Stimulated activated CD8-positive, alpha-beta memory T cell treated with anti-CD3 and anti-CD28 coated beads, Interleukin-15, amount 100 ng/mL, for 24 hours (primary cell): Measurements from ENCODE around the gene NFIL3.
A peak's percentile ranks its signal among the peaks of the same experiment; 100 is the strongest.
"Not testable (repeated sequence)": the region's sequence is repeated elsewhere in the genome, so short reads cannot be mapped to it uniquely, and the experiment has no call there.

Experiments
- DNase-seq: peaks from one replicate; pipeline ENCODE4 v3.0.0-alpha.2; 2020; ENCODE audit warnings: low read depth

The NFIL3 gene

DNA sequence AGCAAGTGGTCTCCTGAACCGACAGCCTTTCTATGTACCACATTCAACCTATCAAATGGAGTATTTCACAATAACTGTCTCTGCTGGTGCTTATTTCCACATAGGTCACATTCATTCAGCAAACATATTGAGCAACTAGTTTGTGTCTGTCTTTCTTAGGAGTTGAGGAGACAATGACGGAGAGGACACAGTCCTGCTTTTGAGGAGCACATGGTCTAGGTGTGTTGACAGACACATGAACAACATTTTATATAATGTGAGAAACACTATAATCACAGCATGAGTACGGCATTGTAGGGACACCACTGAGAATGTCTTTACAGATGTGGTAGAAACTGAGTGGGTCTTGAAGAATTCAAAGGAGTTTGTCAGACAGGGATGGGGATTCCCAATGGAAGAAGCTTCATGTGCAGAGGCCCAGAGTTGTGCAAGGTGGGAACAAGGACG is 28.5 kb downstream of the NFIL3 start:
- DNase-seq: no peak

DNA sequence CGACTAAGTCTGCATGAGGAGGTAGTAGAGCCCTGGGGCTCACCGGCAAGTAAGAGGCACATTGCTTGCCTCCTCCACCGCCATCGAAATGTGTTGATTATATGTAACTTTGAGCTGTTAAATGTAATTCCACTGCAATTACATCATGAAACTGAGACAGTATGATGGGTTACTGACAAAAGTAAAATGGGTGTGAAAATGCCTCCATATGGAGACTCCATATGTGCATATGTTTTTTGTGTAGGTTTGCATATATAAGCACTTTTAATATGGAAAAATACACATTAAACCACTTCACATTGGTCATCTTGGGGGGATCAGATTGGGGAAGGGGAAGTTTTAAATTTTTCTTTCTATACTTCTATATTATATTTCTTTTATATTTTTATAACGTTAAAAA is 29.8 kb downstream of the NFIL3 start:
- no peak for DNase-seq

- no peak for DNase-seq
Measured at GRCh38 chr9:91392435-91392834, 31.2 kb downstream of the NFIL3 start.

DNA sequence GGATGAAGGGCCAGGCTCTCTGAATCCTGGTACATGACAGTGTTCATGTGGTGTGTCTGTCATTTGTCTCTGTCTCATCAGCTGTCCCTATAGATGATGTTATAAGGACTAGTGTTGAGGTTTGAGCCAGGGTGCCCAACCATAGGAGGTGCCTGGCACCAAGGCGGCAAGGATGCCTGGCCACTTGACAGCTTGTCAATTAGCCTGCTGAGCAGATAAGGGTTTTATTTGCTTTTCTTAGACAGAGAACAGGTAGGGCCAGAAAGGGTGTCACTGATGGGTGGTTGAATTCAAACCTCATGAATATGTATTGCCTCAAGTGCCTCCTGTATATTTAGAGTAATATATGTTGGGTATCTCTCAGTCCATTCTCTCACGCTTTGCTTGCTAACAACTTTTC is 31.8 kb downstream of the NFIL3 start:
- DNase-seq: no peak

DNA sequence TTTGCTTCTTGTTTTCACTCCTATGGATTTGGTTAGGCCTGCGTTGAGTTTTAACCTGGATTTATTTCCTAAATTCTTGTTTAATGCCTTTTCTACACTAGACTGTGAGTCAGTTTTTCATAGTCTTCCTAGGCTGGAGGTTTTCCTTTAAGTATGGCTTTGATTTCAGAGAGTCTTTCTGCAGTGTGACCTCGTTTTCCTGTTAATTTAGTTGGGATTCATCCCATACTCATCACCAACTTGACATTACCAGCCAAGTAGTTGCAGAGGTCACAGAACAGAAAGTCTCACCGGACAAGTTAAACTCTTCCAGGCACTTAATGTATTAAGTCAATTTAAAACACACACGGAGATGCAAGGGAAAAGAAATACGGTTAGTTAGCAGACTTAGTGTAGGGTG is 32.2 kb downstream of the NFIL3 start:
- no peak for DNase-seq

- DNase-seq: not testable (repeated sequence)
Measured at GRCh38 chr9:91389686-91390085, 33.9 kb downstream of the NFIL3 start.

DNA sequence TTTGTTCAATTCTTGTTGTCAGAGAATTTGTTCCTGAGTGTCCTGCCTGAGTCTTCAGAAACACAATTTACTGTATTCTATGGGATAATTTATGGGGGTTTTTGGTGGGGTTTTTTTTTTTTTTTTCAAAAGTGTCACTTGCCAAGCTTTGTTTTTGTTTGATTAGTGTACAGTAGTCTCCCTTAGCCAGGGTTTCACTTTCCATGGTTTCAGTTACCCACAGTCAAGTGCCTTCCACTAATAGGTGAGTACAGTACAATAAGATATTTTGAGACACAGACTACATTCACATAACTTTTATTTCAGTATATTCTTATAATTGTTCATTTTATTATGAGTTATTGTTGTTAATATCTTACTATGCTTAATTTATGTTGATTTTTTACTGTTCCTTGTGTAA is 36.9 kb downstream of the NFIL3 start:
- no peak for DNase-seq

DNA sequence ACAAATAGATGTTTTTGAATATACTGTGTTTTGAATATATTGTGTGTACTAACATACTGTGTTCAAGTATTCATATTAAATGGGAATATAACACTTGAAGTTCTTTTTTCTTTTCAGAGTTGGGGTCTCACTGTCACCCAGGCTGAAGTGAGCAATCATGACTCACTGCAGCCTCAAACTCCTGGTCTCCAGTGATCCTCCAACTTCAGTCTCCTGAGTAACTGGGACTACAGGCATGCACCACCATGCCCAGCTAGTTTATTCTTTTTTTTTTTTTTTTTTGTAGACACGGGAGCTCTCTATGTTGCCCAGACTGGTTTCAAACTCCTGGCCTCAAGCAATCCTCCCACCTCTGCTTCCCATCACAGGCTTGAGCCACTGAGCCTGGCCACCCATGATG is 38.7 kb downstream of the NFIL3 start:
- no peak for DNase-seq

DNA sequence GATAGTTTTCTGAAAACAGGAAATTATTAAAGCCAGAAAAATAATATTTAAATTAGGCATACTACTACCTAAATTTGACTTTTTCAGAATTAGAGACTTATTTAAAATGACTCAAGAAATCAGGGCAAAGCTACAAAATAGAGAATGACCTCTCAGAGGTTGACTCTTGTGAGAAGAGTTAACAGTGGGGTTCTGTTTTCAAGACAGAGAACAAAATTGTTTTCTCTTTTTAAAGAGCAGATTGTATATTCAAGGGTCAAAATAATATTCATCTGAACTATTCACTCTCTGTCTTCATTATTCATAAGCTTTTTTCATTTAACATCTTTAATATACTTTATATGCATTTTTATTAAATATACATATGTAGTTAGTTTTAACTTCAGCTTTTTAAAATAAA is 40.1 kb downstream of the NFIL3 start:
- DNase-seq: no peak

DNA sequence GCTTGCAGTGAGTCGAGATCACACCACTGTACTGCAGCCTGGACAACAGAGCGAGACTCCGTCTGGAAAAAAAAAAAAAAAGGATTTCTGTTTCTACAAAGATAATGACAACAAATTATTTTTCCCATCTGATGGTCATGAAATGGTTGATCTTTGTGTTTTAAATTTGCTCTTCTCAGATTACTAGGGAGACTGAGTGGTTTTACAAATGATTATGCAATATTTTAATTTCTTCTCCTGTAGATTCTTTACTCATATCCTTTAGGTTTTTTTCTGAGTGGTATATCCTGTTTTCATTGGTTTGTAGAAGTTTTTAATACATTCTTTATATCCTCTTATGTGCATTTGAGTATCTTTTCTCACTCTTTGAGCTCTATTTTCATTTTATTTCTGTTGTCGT is 41.3 kb downstream of the NFIL3 start:
- no peak for DNase-seq

- DNase-seq: no peak
Measured at GRCh38 chr9:91379426-91379825, 44.2 kb downstream of the NFIL3 start.

DNA sequence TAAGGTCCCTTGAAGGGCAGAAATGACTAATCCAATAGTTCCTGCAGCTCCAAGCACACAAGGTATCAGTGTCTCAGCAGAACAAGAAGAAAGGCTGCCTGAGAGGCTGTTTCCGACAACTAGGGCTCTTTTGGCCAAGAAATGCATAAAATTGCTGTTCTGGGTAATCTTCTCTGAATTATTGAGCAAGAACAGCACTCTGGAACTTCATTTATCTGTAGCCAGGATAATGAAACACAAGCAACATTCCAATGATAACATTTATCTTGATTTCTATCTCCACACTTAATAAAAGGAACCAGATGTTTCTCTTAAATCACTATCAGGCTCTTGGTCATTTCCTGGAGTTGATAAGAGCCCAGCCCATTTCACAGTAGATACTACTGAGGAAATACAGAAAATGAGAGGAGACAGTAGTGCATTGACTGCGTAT is 44.9 kb downstream of the NFIL3 start:
- no peak for DNase-seq

GRCh38 chr9:91378054-91378453 is 45.6 kb downstream of the NFIL3 start:
- not testable (repeated sequence) for DNase-seq

DNA sequence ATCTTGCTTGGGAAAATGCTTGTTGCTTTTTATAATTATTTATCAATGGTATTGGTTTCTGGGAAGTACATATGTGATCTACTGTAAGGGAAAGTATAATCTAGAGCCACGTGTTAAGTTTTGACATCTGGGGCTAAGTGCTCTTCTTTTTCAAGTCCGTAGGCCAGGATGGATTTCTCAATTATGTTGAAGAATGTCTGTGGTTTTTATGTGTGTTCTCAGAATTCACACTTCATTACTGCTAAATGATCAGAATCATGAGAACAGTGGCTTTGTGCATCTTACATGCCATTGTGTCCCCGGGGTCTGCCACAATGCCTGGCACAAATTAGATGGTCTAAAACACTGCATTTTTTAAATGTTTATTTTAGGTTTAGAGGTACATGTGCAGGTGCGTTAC is 47.4 kb downstream of the NFIL3 start:
- DNase-seq: no peak

- DNase-seq: no peak
Measured at GRCh38 chr9:91374939-91375338, 48.7 kb downstream of the NFIL3 start.

- DNase-seq: no peak
Measured at GRCh38 chr9:91371894-91372293, 51.7 kb downstream of the NFIL3 start.

DNA sequence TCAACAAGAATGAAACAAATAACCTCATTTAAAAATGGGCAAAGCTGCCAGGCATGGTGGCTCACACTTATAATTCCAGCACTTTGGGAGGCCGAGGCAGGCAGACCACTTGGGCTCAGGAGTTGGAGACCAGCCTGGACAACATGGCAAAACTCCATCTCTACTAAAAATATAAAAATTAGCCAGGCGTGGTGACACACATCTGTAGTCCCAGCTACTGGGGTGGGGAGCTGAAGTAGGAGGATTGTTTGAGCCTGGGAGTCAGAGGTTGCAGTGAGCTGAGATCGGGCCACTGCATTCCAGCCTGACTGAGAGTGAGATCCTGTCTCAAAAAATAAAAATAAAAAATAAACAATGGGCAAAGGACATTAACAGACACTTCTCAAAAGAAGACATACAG is 53.6 kb downstream of the NFIL3 start:
- DNase-seq: not testable (repeated sequence)

DNA sequence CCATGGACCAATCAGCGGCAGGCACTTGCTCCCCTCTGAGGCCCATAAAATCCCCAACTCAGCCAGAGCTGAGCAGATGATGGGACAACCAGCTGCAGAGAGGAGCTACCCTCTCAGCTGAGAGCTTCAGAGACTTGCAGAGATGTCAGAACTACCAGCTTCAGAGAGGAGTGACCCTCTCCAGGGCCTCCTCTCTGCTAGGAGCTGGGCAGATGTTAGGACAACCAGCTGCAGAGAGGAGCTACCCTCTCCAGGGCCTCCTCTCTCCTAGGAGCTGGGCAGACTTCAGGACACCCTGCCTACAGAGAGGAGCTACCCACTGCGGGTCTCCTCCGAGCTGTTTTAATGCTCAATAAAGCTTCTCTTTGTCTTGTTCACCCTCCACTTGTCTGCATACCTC is 58.9 kb downstream of the NFIL3 start:
- no peak for DNase-seq

GRCh38 chr9:91364005-91364404 is 59.6 kb downstream of the NFIL3 start:
- DNase-seq: no peak

DNA sequence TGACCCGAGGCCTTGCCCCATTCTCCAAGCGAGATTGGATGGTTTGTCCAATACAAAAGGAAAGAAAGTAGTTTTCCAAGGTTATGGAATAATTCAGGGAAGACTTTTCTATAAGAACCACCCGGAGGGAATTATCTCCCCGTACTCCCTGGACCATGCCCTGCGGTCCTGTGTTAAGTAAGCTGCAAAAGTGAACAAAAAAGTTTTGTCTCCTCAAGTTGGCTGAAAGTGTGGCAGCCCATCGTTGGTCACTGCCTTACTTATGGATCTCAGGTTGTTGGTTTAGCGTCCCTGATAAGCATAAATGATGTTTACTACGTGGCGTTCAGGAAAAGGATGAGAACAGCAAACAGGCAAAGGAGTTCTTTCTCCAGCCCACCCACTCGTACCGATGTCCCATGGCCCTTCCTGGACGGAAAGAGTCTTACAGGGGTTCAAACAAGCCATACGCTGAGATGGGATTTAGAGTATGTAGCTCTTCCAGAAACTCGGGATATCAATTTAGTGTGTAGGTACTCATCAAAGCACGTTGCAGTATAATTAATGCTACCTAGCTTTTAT is 61.5 kb downstream of the NFIL3 start:
- no peak for DNase-seq

GRCh38 chr9:91361291-91362050 is 62.2 kb downstream of the NFIL3 start, which contains the start of gene AUH:
TSS of gene AUH (minus strand) at chr9:91361918. CDS start at chr9:91361889, 29 bp downstream.
- DNase-seq: peak; percentile 75

DNA sequence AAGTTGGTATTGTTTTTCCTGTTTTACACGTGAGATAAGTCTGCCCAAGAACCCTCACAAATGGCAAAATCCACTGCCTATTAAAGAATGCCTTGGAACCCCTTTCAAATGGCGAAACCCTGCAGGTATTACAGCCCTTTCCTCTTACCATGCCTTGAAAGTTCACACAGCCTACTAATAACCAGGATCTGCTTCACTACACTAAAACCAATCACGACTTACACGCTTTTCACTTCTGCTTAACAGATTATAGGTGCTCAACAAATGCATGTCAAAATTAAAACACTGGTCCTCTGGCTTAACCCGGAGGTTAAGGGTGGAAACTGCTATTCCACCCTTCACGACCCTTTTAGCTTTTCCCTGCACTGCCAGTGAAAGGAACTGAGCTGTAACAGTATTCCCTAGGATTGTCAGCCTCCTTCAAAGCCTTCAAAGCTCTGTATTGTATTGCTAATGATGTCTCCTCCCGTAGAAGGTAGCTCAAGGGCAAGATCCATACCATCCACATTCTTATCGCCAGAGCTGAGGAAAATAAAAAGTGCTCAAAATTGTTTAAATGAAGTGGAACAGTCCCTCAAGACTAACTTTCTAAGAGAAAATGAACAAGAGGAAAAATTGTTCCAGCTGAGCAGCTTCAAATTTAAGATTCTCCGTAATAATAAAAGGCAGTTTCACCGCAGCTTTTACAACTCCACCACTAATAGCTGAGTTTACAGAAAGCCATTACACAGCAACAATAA is 62.9 kb downstream of the NFIL3 start:
- DNase-seq: no peak
